ENCODE results near the gene EMC6. TPM values are rescaled to one million over a fixed set of nuclear protein-coding genes. Genes with fewer than 3 reads are reported as not detected.

The EMC6 gene
- total and polyA plus RNA-seq, 12 donors, result 46.0 to 203 (median 54.6) TPM

DNA sequence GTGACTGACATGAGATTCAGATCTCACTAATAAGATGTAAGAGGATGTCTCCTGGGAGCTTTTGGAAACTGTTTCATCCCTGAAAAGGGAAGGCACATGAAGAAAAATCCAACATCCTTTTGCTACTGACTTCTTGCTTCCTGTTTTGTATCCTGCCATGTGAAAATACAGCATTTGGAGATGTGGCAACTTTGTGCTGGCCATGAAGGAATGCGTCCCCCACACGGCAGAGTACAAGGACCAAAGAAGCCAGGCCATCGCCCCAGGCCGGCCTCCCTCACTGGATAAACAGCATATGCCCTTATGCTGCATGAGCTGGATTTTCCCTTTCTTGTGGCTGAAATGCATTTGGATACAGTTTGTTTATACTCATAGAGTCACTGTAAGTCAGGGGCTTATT lies 49.6 kb downstream of the EMC6 start:
- peaks cover 0 to 79% (median 32%) of the 10 kb centered on the region in 9 donors for H3K36me3 ChIP-seq
- H3K27ac ChIP-seq, result no peak overlapping the region
- 86 to 92% methylated on average over 4 of the region's 4 CpGs for WGBS, 2 donors
- no peaks in the 10 kb centered on the region for H3K27me3 ChIP-seq
- DNase-seq (no peak), ATAC-seq (no peak)
- TF ChIP-seq, protein P1, sequence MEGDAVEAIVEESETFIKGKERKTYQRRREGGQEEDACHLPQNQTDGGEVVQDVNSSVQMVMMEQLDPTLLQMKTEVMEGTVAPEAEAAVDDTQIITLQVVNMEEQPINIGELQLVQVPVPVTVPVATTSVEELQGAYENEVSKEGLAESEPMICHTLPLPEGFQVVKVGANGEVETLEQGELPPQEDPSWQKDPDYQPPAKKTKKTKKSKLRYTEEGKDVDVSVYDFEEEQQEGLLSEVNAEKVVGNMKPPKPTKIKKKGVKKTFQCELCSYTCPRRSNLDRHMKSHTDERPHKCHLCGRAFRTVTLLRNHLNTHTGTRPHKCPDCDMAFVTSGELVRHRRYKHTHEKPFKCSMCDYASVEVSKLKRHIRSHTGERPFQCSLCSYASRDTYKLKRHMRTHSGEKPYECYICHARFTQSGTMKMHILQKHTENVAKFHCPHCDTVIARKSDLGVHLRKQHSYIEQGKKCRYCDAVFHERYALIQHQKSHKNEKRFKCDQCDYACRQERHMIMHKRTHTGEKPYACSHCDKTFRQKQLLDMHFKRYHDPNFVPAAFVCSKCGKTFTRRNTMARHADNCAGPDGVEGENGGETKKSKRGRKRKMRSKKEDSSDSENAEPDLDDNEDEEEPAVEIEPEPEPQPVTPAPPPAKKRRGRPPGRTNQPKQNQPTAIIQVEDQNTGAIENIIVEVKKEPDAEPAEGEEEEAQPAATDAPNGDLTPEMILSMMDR (IDR thresholded peaks at IDR 0.05), result no peak
- intact Hi-C loops (cut with DNase I), result no loop called here
- H3K4me1 ChIP-seq, result peaks cover 5 to 45% (median 20%) of the 10 kb centered on the region in 9 donors
- no peaks in the 10 kb centered on the region for H3K9me3 ChIP-seq
- H3K4me3 ChIP-seq, result no peak overlapping the region

DNA sequence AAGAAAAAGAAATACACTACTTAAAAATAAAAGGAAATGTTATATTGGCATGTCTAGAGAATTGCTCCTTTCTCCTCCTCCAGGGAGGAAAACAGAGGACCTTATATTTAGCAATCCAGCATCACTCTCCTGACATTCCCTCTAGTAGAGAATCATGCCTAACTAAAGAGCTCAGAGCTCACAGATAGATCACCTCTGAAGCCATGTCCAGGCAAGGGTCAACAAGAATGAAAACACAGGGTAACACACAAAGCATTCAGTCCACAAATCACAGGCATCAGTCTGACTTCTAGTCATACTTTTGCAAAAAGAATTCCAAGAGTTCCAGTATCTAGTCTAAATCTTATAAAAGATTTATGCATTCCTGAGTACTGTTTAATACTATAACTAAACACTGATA lies 50.7 kb downstream of the EMC6 start:
- Histone ChIP-seq H3K4me1 (peaks cover 8 to 49% (median 25%) of the 10 kb centered on the region in 9 donors), H3K9me3 (no peaks in the 10 kb centered on the region), H3K27me3 (no peaks in the 10 kb centered on the region), H3K27ac (peak overlapping the region in 4 of 10 donors; percentile 46 to 82 (median 51)), H3K4me3 (no peak overlapping the region), H3K36me3 (peaks cover 0 to 68% (median 32%) of the 10 kb centered on the region in 9 donors)
- TF ChIP-seq, protein P1 (IDR thresholded peaks at IDR 0.05), result no peak
- DNase-seq (no peak), ATAC-seq (peak in 1 of 8 donors; percentile 51)
- intact Hi-C loops (cut with DNase I), result no loop called here

Other genes starting within 250 kb of the EMC6 start
- gene OR1E2, start 235.0 kb upstream of the EMC6 start, total RNA-seq, result under 1 TPM in 1 of 10 donors, not detected in 9; 0.43 TPM
- gene OR1E2, start 235.0 kb upstream of the EMC6 start, polyA plus RNA-seq, result not detected
- 1 to 10 TPM in 1 of 10 donors, under 1 TPM in 7, not detected in 2; 0.21 to 3.1 (median 0.45) TPM for gene SPATA22, start 197.0 kb upstream of the EMC6 start, total RNA-seq
- gene SPATA22, start 197.0 kb upstream of the EMC6 start, polyA plus RNA-seq, result under 1 TPM; 0.09 to 0.37 TPM
- 1 to 10 TPM in 9 of 10 donors, under 1 TPM in 1; 0.34 to 2.9 (median 1.5) TPM for gene ASPA, start 192.8 kb upstream of the EMC6 start, total RNA-seq
- gene ASPA, start 192.8 kb upstream of the EMC6 start, polyA plus RNA-seq, result 1 to 10 TPM in 1 of 2 donors, under 1 TPM in 1; 0.26 to 1.8 TPM
- 1 to 10 TPM in 5 of 10 donors, under 1 TPM in 5; 0.17 to 1.8 (median 1.1) TPM for gene TRPV3, start 111.0 kb upstream of the EMC6 start, total RNA-seq
- 1 to 10 TPM in 1 of 2 donors, under 1 TPM in 1; 0.19 to 2.8 TPM for gene TRPV3, start 111.0 kb upstream of the EMC6 start, polyA plus RNA-seq
- gene TRPV1, start 59.4 kb upstream of the EMC6 start, total RNA-seq, result 1 to 10 TPM; 2.2 to 6.5 (median 3.7) TPM
- gene TRPV1, start 59.4 kb upstream of the EMC6 start, polyA plus RNA-seq, result 10 to 100 TPM in 1 of 2 donors, 1 to 10 TPM in 1; 2.1 to 12.5 TPM
- 1 to 10 TPM; 2.6 to 5.8 (median 4.2) TPM for gene SHPK, start 32.6 kb upstream of the EMC6 start, total RNA-seq
- gene SHPK, start 32.6 kb upstream of the EMC6 start, polyA plus RNA-seq, result 1 to 10 TPM; 2.3 to 7.6 TPM
- gene CTNS, start 32.1 kb upstream of the EMC6 start, total RNA-seq, result 10 to 100 TPM in 1 of 10 donors, 1 to 10 TPM in 9; 5.2 to 11.8 (median 8.0) TPM
- 1 to 10 TPM; 7.5 to 7.6 TPM for gene CTNS, start 32.1 kb upstream of the EMC6 start, polyA plus RNA-seq
- 100 to 1,000 TPM; 147 to 206 (median 176) TPM for gene TAX1BP3, start 234 bp upstream of the EMC6 start, total RNA-seq
- gene TAX1BP3, start 234 bp upstream of the EMC6 start, polyA plus RNA-seq, result 100 to 1,000 TPM; 134 to 149 TPM
- 10 to 100 TPM in 7 of 10 donors, 1 to 10 TPM in 3; 6.0 to 24.5 (median 11.9) TPM for gene P2RX5, start 27.3 kb downstream of the EMC6 start, total RNA-seq
- 10 to 100 TPM; 12.4 to 56.6 TPM for gene P2RX5, start 27.3 kb downstream of the EMC6 start, polyA plus RNA-seq
- 1 to 10 TPM in 1 of 10 donors, under 1 TPM in 9; 0.12 to 1.5 (median 0.23) TPM for gene HASPIN, start 55.1 kb downstream of the EMC6 start, total RNA-seq
- gene HASPIN, start 55.1 kb downstream of the EMC6 start, polyA plus RNA-seq, result under 1 TPM in 1 of 2 donors, not detected in 1; 0.29 TPM
- 10 to 100 TPM; 14.0 to 20.0 (median 15.6) TPM for gene ITGAE, start 132.4 kb downstream of the EMC6 start, total RNA-seq
- 10 to 100 TPM; 24.3 to 35.4 TPM for gene ITGAE, start 132.4 kb downstream of the EMC6 start, polyA plus RNA-seq
- 10 to 100 TPM; 14.6 to 30.9 (median 23.1) TPM for gene NCBP3, start 177.4 kb downstream of the EMC6 start, total RNA-seq
- gene NCBP3, start 177.4 kb downstream of the EMC6 start, polyA plus RNA-seq, result 10 to 100 TPM in 1 of 2 donors, 1 to 10 TPM in 1; 7.3 to 20.0 TPM
- 1 to 10 TPM; 1.8 to 5.7 (median 3.7) TPM for gene CAMKK1, start 224.2 kb downstream of the EMC6 start, total RNA-seq
- 1 to 10 TPM; 2.6 to 2.8 TPM for gene CAMKK1, start 224.2 kb downstream of the EMC6 start, polyA plus RNA-seq
- 1 to 10 TPM in 4 of 10 donors, under 1 TPM in 6; 0.27 to 2.6 (median 0.49) TPM for gene P2RX1, start 247.7 kb downstream of the EMC6 start, total RNA-seq
- gene P2RX1, start 247.7 kb downstream of the EMC6 start, polyA plus RNA-seq, result under 1 TPM; 0.37 to 0.99 TPM

Measured in heart right ventricle (tissue), 16 donors.